Raji (cell line): Measurements from ENCODE around the gene RBM34.

Source experiments
- POLR2A ChIP-seq: IDR thresholded peaks from 2 replicates; pipeline ENCODE4 v1.6.1; 2011; ENCODE audit warnings: low read depth, low read length, control low read depth; ENCODE audit not compliant: insufficient read depth

The RBM34 gene, protein sequence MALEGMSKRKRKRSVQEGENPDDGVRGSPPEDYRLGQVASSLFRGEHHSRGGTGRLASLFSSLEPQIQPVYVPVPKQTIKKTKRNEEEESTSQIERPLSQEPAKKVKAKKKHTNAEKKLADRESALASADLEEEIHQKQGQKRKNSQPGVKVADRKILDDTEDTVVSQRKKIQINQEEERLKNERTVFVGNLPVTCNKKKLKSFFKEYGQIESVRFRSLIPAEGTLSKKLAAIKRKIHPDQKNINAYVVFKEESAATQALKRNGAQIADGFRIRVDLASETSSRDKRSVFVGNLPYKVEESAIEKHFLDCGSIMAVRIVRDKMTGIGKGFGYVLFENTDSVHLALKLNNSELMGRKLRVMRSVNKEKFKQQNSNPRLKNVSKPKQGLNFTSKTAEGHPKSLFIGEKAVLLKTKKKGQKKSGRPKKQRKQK

DNA sequence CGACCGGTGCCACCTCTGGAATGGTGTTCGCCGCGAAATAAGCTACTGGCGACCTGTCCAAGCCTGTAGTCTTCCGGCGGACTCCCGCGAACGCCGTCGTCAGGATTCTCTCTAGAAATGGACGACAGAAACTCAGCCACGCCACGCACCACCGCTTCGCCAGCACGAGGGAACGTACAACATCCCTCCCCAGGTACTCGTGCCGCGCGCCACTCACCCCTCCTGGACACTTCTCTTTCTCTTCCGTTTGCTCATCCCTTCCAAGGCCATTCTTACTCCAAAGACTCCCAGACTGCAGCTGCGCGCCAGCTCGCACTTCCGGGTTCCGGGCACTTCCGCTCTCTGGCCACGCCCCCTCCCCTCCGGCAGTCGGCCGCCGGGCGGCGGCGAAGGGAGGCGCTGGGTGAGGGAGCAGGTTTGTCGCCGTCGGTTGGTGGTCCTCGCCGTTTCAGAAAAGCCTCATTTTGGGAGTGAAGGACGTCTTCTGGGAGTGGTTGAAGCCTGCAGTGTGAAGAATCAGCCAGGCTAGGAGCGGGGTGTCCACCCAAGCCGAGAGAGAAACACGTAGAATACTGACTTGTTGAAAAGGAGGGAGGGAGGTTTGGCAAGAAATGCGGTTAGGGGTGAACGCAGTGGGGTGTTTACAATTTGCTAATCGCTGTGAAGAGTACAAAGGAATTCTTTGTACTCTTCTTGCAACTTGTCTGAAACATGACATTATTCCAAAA lies at the start of gene RBM34:
TSS of gene RBM34 (minus strand) at position 294 of the 728 bp plus-strand sequence. CDS start at position 270, 24 bp downstream.
- peak; percentile 97 for TF ChIP-seq POLR2A

DNA sequence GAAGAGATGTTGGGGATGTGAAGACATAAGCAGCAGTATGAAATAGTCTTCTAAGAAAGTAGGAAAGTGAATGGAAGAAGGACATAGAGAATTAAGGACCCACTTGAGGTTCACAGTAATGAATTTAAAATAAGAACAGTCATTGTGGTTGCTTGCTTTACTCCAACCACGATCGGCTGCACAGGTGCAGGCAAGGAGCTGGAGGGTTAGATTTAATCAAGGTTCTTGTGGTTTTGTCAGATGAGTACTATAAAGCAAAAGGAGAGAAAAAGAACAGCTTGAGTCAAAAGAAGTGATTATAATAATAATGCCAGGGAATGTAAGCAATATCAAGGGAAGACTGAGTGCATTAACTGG lies 46.1 kb upstream of the RBM34 start:
- TF ChIP-seq POLR2A = no peak

DNA sequence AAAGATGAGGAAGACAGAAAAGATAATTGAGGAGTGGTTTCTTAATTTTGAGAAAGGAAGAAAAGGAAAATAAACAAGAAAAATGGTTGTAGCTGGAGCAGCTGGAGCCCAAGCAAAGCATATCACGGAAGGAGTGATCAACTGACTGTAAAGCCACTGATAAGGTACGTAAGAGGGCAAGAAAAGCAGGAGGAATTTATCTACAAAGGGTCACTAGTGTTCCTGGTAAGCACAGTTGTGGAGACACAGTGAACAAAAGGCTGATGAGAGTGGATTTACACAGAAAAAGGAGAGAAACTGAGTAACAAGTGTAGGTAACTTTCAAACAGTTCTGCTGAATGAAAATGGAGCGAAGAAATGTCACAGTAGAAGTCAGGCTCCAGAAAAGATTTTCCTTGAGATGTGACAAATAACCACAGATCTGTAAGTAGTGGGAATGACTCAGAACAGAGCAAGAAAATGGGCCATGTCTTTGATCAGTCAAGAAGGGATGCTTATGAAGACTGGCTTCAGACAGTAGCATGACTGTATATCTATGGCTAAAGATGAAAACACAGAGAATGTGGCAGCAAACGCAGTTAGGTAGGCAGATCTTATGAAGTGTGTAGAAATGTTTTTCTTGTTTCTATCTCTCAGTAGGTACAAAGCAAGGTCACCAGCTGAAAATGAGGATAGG lies 45.6 kb upstream of the RBM34 start:
- TF ChIP-seq POLR2A = no peak

DNA sequence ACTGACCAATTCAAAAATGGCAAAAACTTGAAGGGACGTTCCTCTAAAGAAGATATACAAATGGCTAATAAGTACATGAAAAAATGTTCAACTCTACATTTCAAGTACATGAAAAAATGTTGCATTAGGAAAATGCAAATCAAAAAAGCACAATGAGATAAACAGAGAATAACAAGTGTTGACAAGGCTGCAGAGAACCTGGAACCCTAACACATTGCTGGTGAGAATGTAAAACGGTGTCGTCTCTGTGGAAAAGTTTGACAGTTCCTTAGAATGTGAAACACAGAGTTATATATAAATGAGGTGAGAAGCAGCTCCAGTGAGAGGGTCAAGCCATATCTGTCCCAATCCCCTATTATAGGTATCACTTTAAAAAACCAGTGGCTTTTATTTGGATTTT lies 44.6 kb upstream of the RBM34 start:
- TF ChIP-seq POLR2A = no peak

DNA sequence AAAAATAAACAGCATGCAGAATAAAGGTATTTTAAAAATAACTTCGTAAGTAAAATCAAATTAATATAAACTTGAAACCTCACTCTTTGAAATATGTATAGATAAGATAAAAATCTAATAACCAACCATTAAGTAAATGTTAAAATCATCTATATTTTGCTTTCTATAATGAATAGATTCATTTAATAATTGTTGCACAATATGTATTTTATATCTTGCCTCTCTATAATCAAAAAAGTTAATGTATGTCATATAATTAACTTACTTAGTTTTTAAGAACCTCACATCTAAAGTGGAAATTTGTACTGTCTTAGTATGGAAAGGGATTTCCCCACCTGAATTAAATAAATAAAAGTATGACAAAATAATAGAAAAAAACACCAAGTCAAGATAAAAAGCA lies 42.4 kb upstream of the RBM34 start:
- TF ChIP-seq POLR2A = no peak

DNA sequence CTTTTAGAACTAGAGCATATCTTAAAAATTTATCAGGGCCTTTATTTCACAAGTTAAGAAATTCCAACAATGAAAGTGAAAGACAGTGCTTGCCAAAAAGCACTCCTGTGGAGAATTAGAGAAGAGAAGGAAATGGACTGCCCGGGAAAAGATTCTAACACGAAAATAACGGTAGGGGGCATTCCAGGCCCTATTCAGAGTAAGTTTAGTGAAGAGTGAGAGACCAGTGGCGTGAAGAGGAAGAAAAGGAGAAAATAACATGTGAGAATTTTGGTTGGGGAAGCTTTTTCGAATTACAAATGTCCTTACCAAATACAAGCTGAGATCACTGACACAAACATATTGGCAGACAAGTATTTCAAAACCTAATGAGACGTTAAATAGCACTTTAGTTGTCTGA lies 38.4 kb upstream of the RBM34 start:
- TF ChIP-seq POLR2A = no peak

DNA sequence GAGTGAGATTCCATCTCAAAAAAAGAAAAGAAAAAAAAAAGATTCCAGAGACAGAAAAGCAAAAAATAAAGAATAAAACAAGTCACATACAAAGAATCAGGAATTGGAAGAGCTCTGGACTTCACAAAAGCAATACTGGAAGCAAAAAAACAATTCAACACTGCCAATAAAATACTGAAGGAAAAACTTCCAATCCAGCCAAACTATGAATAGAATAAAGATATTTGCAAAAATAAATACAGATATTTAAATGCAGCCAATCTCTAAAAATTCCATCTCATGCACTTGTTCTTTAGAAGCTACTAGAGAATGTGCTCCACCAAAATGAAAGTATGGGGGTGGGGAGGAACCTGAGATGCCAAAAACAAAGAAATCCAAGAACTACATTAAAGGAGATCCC lies 29.4 kb upstream of the RBM34 start:
- TF ChIP-seq POLR2A = no peak

DNA sequence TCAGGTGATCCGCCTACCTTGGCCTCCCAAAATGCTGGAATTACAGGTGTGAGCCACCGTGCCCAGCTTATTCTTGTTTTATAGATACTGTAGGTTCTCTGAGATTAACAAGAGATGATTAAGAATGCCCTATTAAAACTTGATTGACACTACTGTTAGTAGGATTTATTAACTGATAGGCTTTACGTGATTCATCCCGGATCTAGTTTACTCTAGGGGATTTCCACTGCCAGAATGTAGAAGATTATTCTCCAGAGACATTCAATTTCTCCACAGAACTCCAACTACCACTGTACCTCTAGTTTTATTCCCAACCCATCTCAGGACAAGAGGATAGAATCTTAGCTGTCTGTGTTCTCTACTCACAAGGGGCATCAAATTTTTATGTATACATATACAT lies 26.3 kb upstream of the RBM34 start:
- no peak for TF ChIP-seq POLR2A

DNA sequence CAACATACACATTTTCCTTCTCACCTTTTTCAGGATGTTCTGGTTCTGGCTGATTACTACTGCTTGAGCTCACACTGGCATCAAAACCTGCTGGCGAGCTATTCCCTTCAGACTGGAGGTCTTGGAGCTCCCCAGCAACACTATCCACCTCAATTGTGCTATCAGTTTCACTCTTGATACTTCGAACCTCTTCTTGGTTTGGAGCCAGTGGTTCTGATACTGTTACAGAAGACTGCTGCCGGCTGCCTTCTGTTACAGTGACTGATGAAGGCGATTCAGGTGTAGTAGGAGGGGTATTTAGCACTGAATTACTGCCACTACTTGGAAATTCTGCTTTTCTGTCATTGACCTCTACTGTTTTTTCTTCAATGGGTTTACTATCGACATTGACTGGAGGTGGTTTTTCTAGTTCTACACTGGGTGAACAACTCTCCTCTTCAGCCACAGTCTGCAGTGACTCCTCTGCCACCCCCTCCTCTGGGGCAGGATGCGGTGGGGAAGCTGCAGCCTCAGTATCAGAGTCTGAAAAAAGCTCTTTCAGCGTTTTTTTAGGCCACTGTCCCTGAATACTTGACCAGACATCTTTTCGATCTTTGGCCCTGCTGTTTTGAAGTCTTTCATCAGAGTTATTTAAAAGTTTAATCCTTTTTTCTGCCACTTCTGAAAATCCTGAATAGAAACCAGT lies 20.7 kb upstream of the RBM34 start:
- TF ChIP-seq POLR2A = no peak

DNA sequence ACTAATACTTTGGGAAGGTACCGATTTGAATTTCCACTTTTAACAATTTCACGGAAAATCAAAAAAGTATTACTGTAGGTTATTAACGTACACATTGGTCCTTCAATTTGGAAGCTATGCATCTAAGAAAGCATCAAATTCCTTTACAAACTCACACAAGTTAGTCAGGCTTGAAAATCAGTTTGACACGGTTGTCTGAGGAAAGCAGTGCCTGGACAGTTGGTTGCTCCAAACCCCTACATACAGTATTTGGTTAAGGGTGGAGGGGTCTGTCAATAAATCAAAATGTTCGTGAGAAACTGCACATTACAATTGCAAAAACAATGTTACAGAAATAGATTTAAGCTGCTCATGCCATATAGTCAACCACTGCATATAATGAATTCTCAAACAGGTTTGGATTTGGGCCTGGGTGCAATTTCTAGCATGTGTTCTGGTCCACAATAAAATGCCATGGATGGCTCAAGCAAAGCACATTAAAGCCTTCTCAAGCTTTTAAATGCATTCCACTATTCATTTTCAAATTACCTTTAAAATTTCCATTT lies 19.9 kb upstream of the RBM34 start:
- TF ChIP-seq POLR2A = no peak

DNA sequence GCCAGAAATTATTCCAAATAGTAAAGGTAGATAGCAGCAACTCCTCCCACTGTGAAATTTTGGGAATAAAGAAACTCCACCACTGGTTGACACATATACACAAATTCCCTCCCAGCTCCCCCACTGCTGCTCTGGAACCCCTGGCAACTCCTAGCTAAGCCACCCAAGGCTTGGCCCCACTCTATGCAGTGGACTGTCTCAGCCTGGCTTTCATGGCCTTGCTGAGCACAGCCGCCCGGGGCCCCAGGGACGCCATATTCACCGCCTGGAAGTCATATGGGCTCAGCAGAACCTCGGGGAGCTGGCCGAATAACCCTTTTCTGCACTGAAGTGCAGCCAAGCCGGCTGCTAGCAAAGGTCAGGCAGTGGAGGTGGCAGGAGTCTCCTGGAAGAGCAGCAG lies 15.4 kb upstream of the RBM34 start:
- TF ChIP-seq POLR2A = no peak

DNA sequence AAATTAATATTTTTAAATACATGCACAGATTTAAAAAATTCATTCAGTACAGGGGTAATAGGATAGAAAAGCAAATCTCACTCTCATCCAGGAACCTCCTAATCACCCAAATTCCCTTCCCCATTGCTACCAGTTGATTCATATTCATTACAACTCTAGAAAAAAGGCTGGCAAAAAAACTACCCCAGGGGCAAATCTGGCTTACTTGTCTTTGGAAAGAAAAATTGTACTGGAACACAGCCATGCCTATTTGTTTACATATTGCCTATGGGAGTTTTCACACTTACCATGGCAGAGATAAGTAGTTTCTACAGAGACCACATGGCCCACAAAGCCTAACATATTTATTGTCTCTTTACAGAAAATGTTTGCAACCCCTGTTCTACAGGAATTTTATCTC lies 8.9 kb upstream of the RBM34 start:
- TF ChIP-seq POLR2A = no peak

DNA sequence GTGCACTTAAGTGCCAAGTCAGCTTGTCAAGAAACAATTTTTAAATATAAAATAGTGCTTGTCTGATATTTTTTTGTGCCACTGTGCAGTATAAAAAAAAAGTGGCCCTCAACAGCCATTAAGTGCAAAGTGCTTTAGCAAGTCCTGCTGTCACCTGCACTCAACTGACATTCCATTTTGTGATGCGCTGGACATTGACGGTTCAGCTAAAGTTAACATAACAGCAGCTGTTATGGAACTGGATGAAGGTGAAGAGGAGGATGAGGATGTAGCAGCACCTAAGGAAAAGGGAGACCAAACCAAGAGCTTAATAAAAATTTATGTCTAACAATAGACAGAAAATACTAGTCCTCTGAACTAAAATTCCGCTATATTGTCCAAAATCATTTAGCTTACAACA lies 7.3 kb upstream of the RBM34 start:
- no peak for TF ChIP-seq POLR2A

DNA sequence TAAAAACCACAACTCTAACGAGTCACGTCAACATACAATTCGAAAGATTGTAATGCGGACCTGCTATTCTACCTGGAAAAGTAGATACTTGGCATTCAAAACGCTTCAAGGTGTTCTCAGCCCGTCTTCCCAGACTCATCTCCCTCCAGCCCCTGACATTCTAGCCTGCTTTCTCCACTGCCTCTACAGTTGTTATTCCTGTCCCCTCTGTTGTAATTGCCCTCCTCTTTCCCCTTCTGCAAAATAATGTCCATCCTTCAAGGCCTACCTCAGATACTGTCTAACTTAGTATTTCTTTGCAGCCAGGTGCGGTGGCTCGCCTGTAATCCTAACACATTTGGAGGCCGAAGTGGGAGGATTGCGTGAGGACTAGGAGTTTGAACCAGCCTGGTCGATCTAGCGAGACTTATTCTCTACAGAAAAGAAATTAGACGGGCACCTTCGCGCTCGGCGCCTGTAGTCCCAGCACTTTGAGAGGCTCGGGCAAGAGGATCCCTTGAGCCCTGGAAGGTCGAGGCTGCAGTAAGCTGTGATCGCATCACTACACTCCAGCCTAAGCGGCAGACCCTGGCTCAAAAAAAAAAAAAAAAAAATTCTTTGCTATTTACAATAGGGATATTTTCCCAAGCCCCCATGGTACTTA lies 756 bp upstream of the RBM34 start:
- no peak for TF ChIP-seq POLR2A
